C4-2B (cell line): ENCODE data around the gene LAMTOR5.
"Not testable (repeated sequence)": the region's sequence is repeated elsewhere in the genome, so short reads cannot be mapped to it uniquely, and the experiment has no call there.

ENCODE experiments used
- H3K27ac ChIP-seq: fragments of 450-650 bp; 2 replicates; pipeline ENCODE4 v1.5.1; 2017
- CTCF ChIP-seq: fragments of 450-650 bp; conservative IDR thresholded peaks from 2 replicates; pipeline ENCODE4 v1.5.1; 2017; ENCODE audit warnings: mild to moderate bottlenecking
- ZFX ChIP-seq: fragments of 450-650 bp; IDR thresholded peaks from 2 replicates; pipeline ENCODE4 v1.6.1; 2017

The LAMTOR5 gene

DNA sequence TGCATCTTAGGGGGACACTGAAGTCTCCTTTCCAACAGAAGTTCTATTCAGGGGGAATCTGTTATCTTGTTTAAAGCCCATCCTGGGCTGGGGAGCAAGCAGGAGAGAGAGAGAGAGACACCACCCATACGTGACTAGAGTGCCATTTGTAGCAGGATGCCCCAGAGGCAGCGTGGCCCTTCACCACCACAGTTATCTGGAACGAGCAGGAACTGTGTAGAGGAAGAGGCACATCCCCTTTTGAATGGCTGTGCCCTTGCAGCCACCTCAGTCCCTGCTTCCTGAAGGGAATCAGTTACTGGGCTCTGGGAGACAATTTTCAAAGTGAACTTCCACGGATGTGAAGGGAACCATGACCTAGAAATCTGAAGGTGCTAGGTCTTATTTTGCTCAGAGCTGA lies 19.4 kb upstream of the LAMTOR5 start:
- no peak for TF ChIP-seq CTCF
- no peak for TF ChIP-seq ZFX
- H3K27ac ChIP-seq, result no peak overlapping the region

DNA sequence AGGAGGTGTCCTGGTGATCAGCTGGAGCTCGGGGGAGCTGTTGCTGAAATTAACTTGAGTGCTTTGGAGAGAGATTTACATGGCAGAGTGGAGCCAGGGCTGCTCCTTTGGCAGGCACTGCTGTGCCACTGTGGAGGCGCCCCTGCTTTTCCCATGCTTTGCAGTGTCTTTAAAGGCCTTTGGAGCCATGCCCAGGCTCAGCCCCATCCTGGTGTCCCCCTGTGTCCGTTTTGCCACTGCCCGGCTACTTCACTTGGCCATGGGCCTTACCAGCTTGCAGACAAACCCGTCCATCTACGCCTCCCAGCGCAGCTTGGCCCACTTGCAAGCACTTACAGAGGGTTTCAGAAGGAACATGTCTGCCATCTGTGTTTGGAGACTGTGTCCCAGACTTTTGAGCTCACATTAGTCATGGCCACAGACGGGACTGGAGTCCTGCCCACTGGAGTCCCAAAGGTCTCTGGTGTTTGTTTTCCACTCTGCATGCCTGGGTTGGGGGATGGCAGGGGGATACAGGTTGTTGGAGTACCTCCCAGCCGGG lies 18.2 kb upstream of the LAMTOR5 start:
- H3K27ac ChIP-seq, result no peak overlapping the region
- TF ChIP-seq CTCF (no peak), ZFX (no peak)

GRCh38 chr1:110424699-110425611 lies 17.5 kb upstream of the LAMTOR5 start:
- TF ChIP-seq CTCF, result no peak
- H3K27ac ChIP-seq, result no peak overlapping the region

DNA sequence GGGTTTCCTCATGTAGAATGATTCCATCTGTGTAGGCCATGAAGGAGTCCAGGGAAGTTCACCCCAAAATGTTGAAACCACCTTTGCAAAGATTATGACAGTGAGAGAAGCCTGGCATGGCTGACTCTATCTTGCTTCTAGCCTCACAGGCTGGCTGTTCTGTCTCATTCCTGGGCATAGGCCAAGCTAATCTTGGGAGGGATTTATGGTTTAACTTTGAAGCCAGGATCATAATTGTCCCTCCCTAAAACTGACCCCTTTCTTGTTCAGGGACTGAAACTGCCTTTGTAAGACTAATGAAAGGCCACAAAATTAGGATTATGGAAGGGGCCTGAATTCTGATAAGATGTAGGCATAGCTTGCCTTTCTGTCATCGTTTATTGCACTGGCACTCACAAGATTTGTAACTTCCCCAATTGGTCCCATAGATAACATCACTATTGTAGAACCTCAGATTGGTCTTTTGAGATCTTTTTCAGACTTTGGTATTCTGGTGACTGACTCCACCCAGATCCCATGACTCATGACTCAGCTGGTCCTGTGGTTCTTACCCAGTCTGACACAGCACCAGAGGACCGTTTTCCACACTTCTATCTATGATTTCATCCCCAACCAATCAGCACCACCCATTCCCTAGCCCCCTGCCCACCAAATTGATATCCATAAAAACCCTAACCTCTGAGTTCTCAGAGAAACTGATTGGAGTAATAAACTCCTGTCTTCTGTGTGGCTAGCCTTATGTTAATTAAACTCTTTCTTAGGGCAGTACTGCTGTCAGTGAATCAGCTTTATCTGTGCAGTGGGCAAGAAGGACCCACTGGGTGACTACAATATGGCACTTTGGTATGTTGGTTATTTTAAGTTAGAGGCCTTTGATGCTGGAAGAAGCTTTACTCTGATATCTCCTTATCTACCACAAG lies 13.6 kb upstream of the LAMTOR5 start:
- TF ChIP-seq CTCF, result no peak
- TF ChIP-seq ZFX, result no peak
- H3K27ac ChIP-seq, result no peak overlapping the region

DNA sequence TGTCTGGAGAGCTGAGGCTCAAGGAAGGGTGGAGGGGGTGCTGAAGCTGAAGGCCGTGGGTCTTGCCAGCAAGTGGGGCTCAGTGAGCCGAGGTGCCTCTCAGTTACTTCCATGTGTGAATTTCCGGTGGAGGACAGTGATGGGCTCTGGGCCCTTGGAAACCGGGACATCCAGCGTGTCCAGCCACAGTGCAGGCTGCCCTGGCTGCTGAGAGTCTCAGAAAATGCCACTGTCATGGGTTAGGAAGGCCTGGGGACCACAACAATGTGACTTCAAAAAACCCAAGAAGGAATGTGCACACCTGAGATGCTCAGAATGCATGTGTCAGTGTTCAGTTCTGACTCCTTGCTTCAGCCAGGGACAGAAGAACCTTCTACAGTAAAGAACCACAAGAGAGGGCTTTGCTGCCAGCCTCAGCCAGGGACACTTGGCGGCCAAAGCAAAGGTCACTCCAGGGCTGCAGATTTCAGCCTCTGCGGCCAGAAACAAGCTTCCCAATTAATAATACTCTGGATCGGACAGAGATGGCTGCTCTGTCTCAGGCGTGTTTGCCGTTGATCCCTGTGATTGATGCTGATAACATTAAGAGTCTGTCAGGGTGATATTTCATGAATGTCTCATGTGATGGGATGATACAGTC lies 12.6 kb upstream of the LAMTOR5 start:
- H3K27ac ChIP-seq, result no peak overlapping the region
- no peak for TF ChIP-seq ZFX
- no peak for TF ChIP-seq CTCF

- TF ChIP-seq CTCF (no peak), ZFX (no peak)
- no peak overlapping the region for H3K27ac ChIP-seq
Observed at GRCh38 chr1:110418729-110419128, 11.2 kb upstream of the LAMTOR5 start.

- H3K27ac ChIP-seq, result not testable (repeated sequence)
Observed at GRCh38 chr1:110413045-110413444, 5.6 kb upstream of the LAMTOR5 start.
